Memory B cell (primary cell): ENCODE data around the gene ASCC3.

ENCODE experiments used
- ATAC-seq: fragments of 150-1000 bp; cut with Tn5 transposase; 2 replicates; pipeline ENCODE4 v1.10.0; 2021; ENCODE audit warnings: low read depth, mild to moderate bottlenecking, moderate library complexity
- DNase-seq, 2 donors: peaks; one replicate each; pipeline ENCODE4 v3.0.0; 2022; ENCODE audit warnings: low spot score in 2 of 2
- H3K27ac Mint-ChIP-seq: one replicate; pipeline ENCODE4 v1.8.0; 2022; ENCODE audit warnings: mild to moderate bottlenecking, moderate library complexity, mixed read lengths
- H3K27me3 Mint-ChIP-seq: one replicate; pipeline ENCODE4 v1.8.0; 2022; ENCODE audit warnings: mixed read lengths
- H3K36me3 Mint-ChIP-seq: one replicate; pipeline ENCODE4 v1.8.0; 2022; ENCODE audit warnings: mild to moderate bottlenecking, mixed read lengths
- H3K4me1 Mint-ChIP-seq: one replicate; pipeline ENCODE4 v1.8.0; 2022; ENCODE audit warnings: mixed read lengths
- H3K4me3 Mint-ChIP-seq: one replicate; pipeline ENCODE4 v1.8.0; 2022; ENCODE audit warnings: mild to moderate bottlenecking, moderate library complexity, mixed read lengths
- H3K9me3 Mint-ChIP-seq: one replicate; pipeline ENCODE4 v1.8.0; 2022; ENCODE audit warnings: mixed read lengths

The ASCC3 gene

DNA sequence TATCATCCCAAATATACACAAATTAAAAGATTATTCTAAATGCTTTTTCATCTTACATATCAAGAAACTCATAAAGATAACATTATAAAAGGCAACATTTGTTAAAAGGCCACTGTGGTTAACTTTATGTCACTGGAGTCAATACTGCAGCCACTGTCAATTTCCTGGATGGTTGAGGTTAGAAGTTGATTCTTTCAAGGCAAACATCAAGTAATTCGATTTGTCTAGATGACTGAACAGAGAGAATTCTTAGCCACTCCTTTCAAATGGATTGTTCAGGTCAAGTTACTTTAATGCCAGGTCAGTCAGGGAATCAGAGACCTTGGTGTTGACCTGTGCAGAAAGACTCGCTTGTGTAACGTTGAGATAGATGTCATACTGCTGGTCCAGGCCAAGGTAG is 372.0 kb downstream of the ASCC3 start:
- H3K36me3 Mint-ChIP-seq = peaks cover 25% of the 10 kb centered on the region
- H3K27ac Mint-ChIP-seq = no peak overlapping the region
- no peak overlapping the region for H3K4me3 Mint-ChIP-seq
- no peaks in the 10 kb centered on the region for H3K4me1 Mint-ChIP-seq
- DNase-seq (no peak), ATAC-seq (no peak)
- no peaks in the 10 kb centered on the region for H3K27me3 Mint-ChIP-seq
- H3K9me3 Mint-ChIP-seq = no peaks in the 10 kb centered on the region

DNA sequence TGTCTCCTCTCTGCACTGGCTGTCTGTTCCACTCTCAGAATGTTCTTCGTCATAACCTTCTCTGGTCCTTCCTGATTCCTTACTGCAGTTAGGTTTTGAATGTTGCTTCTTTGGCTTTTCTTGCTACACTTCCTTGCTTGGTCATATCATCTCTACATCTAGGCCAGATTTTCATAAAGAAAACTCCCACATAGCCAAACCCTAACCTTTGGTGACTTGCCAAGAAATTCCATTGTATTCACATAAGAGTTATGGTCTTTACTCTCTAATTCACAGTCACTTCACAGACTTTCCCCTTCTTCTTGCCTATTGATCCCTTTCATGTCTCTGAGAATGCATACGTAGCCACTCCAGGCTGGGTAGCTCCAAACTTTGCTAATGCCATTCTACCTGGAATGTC is 374.5 kb downstream of the ASCC3 start:
- H3K4me3 Mint-ChIP-seq = no peak overlapping the region
- DNase-seq = no peak
- ATAC-seq = no peak
- H3K4me1 Mint-ChIP-seq = no peaks in the 10 kb centered on the region
- H3K27me3 Mint-ChIP-seq = no peaks in the 10 kb centered on the region
- no peaks in the 10 kb centered on the region for H3K9me3 Mint-ChIP-seq
- no peak overlapping the region for H3K27ac Mint-ChIP-seq
- H3K36me3 Mint-ChIP-seq = peaks cover 18% of the 10 kb centered on the region

DNA sequence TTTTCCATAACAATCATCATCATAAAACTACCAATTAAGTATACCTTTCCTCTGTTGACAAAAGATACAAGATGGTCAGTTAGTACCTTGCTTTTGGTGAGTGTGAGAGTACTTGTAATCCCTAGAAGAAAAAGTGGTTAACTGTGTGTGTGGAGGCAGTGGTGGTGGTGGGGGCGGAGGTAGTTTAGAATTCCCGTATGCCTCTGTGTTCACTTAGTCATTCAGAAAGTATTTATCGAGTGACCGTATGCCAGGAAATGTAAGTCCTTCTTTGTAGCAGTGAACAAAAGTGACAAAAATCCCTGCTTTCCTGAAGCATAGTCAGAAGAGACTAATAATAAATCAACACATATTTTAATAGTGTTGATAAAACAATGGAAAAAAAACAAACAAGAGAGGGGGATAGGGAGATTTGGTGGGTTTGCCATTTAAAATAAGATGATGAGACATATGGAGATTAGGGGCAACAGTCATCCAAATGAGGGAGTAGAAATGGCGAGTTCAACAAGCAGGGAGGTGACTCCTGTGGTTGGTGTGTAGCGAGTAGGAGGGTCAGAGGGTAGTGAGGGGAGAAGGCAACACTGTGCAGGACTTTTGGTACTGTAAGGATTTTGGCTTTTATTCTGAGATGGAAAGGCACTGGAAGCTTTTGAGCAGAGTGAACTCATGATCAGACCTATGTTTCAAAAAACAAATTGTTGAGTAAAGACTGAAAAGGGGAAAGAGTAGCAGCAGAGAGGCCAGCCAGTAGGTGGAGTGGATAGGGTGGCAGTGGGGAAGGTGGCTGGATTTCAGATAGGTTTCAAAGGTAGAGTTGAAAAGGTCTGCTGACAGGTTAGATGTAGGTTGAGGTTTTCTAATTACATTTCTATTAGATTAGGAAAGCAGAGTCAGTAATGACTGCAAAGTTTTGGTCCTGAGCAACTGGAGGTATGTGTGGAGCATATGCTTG is 376.1 kb downstream of the ASCC3 start:
- no peaks in the 10 kb centered on the region for H3K4me1 Mint-ChIP-seq
- ATAC-seq = no peak
- H3K9me3 Mint-ChIP-seq = no peaks in the 10 kb centered on the region
- H3K36me3 Mint-ChIP-seq = peaks cover 7% of the 10 kb centered on the region
- H3K4me3 Mint-ChIP-seq = no peak overlapping the region
- H3K27me3 Mint-ChIP-seq = peaks cover 1% of the 10 kb centered on the region
- no peak for DNase-seq
- no peak overlapping the region for H3K27ac Mint-ChIP-seq

DNA sequence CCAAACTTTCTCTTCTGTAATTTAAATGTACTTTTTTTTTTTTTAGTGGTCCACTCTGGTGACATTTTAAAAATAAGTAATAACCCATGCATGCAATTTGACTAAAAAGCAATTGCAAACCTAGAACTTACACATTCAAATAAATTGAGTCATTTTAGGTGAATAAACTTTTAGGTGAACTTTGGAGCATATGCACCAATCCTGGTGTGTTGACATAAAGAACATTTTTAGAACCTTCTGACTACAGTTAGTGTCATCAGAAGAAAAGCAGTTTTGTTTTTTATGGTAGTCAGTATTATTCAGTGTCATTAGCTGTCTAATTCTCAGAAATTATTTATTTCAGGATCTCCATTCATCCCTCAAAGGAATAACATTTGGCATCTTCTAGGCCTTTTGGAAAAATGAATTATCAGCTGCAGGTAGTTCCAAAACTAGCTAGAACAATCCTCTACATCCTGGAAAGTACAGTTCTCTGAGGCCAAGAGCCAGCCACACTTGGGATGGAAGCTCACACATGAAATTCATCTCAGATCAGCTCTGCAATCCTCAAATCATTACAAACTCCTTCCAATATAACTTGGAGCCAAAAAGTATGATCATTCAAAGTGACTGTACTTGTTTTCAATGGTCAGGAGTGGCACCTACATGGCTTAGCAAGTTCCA is 378.0 kb downstream of the ASCC3 start:
- H3K4me3 Mint-ChIP-seq = no peak overlapping the region
- H3K9me3 Mint-ChIP-seq = peaks cover 5% of the 10 kb centered on the region
- ATAC-seq = no peak
- H3K4me1 Mint-ChIP-seq = no peaks in the 10 kb centered on the region
- H3K36me3 Mint-ChIP-seq = peaks cover 4% of the 10 kb centered on the region
- H3K27ac Mint-ChIP-seq = no peak overlapping the region
- DNase-seq = no peak
- peaks cover 8% of the 10 kb centered on the region for H3K27me3 Mint-ChIP-seq

DNA sequence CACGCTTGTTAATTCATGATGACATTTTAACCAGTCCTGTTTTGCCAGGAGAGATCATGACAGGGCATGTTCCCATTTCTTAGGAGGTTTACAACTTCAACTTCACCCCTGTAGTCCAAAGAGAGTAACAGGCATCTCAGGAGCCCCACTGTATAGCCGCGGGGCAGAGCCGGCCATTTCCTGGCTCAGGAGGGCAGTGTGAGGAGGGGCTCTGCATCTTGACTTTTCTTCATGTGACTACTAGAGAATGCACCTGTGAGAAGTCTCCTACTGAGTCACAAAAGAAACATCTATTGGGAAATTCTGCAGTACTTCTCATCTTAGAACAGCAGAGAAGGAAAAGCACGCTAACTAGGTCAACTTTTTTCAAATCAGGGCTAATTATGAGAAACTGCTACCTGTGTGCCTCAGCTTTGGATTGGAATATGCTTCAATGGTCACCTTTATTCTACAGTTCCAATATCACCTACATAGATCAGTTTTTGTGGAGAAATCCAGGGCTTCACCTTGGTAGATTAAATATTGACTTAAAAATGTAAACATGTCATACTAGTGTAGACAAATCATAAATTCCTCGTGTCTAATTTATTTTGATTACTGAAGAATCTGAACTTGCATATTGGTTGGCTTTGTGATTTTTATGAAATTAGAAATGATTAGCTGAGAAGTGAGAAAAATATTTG is 387.8 kb downstream of the ASCC3 start:
- DNase-seq = no peak
- H3K9me3 Mint-ChIP-seq = peaks cover 4% of the 10 kb centered on the region
- no peak overlapping the region for H3K27ac Mint-ChIP-seq
- no peak for ATAC-seq
- no peaks in the 10 kb centered on the region for H3K4me1 Mint-ChIP-seq
- peaks cover 1% of the 10 kb centered on the region for H3K36me3 Mint-ChIP-seq
- H3K27me3 Mint-ChIP-seq = peaks cover 12% of the 10 kb centered on the region
- no peak overlapping the region for H3K4me3 Mint-ChIP-seq

DNA sequence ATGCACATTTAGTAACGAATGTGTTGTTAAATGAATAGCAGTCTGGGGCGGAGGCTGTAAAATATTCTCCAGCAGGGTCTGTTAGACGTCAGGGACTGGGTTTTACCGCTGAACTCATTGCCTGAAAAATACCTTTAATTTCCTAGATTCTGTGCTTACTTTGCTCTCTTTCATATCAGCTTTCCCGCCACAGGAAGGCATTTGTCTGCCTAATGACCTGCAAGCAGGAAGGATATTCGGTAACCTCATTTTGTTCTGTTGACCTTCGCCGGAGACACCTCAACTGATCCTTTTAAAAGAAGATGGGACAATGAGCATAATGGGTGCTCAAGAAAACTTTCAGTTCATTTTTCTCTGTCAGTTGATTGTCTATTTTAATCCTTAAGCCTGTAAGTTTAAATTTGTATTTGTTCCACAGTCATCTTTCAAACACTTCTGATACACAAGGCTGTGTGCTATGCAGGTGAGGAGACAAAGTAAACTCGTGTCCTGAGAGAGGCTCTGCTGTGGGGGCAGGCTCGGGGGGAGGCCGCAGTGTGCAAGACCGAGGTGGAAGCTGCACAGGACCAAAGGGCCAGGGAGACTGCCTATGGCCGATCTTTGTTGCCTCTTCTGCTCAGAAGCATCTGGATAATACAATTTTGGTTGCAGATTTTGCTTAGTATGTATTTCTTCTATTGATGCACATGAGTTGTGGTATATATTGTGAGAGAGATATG is 389.0 kb downstream of the ASCC3 start:
- H3K9me3 Mint-ChIP-seq = peaks cover 3% of the 10 kb centered on the region
- no peak overlapping the region for H3K27ac Mint-ChIP-seq
- no peaks in the 10 kb centered on the region for H3K4me1 Mint-ChIP-seq
- DNase-seq = no peak
- ATAC-seq = no peak
- H3K36me3 Mint-ChIP-seq = no peaks in the 10 kb centered on the region
- H3K27me3 Mint-ChIP-seq = peaks cover 12% of the 10 kb centered on the region
- H3K4me3 Mint-ChIP-seq = no peak overlapping the region

DNA sequence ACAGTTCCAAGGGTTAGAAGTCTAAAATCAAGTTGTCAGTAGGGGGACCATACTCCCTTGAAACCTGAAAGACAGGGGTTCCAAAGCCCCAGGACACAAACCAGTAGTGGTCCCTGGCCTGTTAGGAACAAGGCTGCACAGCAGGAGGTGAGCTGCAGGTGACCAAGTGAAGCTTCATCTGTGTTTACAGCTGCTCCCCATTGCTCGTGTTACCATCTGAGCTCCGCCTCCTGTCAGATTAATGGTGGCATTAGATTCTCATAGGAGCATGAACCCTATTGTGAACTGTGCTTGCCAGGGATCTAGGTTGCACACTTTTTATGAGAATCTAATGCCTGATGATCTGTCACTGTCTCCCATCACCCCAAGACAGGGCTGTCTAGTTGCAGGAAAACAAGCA is 391.1 kb downstream of the ASCC3 start:
- ATAC-seq = no peak
- no peak overlapping the region for H3K27ac Mint-ChIP-seq
- no peak for DNase-seq
- no peaks in the 10 kb centered on the region for H3K36me3 Mint-ChIP-seq
- peaks cover 12% of the 10 kb centered on the region for H3K27me3 Mint-ChIP-seq
- no peaks in the 10 kb centered on the region for H3K4me1 Mint-ChIP-seq
- H3K9me3 Mint-ChIP-seq = no peaks in the 10 kb centered on the region
- no peak overlapping the region for H3K4me3 Mint-ChIP-seq

DNA sequence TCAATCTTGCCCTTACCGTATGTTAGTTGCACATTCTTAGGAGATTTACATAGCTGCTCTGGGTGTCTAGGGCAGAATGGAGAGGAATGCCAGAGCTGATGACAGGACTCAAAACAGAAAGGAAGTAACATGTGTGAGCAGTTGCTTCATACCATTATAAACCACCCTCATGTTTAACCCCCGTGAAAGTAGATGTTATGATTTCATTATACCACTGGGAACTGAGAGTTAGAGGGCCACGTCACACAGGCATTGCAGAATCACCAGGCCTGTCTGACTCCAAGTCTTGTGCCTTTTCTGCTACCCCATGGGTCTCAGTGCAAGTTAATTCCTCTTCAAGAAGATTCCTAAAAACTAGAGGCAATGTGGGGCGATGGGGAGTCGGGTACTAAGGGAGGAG is 392.9 kb downstream of the ASCC3 start:
- peaks cover 11% of the 10 kb centered on the region for H3K27me3 Mint-ChIP-seq
- ATAC-seq = no peak

DNA sequence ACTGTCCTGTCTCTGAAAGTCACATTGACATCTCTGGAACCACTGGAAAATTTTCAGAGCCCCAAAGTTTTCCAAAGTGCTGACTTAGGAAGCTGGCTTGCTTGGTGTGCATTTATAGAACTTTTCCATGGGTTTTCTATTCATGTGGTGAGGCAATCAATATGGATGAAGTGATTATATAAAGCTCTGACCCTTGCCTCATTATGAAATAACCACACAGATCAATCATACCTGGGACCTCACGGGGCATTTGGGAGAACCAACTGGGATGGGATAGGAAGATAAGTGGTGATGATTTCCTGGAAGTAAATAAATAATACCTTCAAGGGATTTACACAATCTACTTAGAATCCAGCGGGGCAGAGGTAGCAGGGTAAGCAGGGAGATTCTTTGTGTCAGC is 393.5 kb downstream of the ASCC3 start:
- H3K4me1 Mint-ChIP-seq = no peaks in the 10 kb centered on the region
- ATAC-seq (no peak), DNase-seq (no peak)
- peaks cover 10% of the 10 kb centered on the region for H3K27me3 Mint-ChIP-seq
- no peaks in the 10 kb centered on the region for H3K36me3 Mint-ChIP-seq
- no peak overlapping the region for H3K4me3 Mint-ChIP-seq
- no peaks in the 10 kb centered on the region for H3K9me3 Mint-ChIP-seq
- no peak overlapping the region for H3K27ac Mint-ChIP-seq

More for the DNA sequence above, 392.9 kb downstream of the ASCC3 start:
- Mint-ChIP-seq H3K36me3 (no peaks in the 10 kb centered on the region), H3K27ac (no peak overlapping the region), H3K9me3 (no peaks in the 10 kb centered on the region), H3K4me3 (no peak overlapping the region), H3K4me1 (no peaks in the 10 kb centered on the region)
- no peak for DNase-seq

DNA sequence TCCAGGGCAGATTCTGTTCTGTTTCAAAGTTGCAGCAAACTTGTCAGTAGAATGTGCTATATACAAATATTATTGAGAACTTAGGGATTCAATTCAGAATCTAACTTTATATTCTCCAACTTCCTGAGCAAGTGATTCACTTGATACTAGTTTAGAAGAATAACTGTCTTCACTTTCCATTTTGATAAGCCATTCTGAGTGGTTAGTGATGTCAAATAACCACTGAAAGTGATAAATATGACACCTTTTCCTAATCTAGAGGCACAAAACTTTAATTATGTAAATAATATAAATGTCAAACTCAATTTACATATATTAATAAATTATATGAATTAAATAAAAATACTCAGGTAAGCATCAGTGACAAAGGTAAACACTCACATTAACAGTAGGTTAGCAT is 395.9 kb downstream of the ASCC3 start:
- ATAC-seq (no peak), DNase-seq (no peak)
- peaks cover 6% of the 10 kb centered on the region for H3K27me3 Mint-ChIP-seq
- H3K36me3 Mint-ChIP-seq = no peaks in the 10 kb centered on the region
- no peak overlapping the region for H3K27ac Mint-ChIP-seq
- H3K9me3 Mint-ChIP-seq = no peaks in the 10 kb centered on the region
- H3K4me1 Mint-ChIP-seq = no peaks in the 10 kb centered on the region
- no peak overlapping the region for H3K4me3 Mint-ChIP-seq

DNA sequence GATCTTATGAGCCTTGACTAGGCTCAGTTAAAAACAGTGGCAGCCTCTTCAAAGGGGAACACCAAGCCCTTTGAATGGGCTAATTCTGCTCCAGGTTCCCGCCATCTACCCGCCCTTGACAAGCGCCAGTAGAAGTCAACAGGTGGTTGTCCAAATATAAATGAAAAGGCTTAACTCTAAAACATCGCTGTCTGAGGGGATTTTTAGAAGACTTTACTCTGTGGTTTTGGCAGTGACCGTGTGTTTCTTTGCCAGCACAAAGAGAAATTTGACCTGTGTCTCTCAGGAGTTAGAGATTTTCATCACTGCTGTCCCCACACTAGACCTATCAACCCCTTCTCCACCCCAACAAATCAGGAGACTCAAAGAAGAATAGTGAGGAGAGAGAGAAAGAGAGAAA is 396.7 kb downstream of the ASCC3 start:
- DNase-seq (no peak), ATAC-seq (no peak)
- no peaks in the 10 kb centered on the region for H3K4me1 Mint-ChIP-seq
- no peaks in the 10 kb centered on the region for H3K9me3 Mint-ChIP-seq
- no peak overlapping the region for H3K4me3 Mint-ChIP-seq
- no peak overlapping the region for H3K27ac Mint-ChIP-seq
- H3K27me3 Mint-ChIP-seq = peaks cover 4% of the 10 kb centered on the region
- H3K36me3 Mint-ChIP-seq = no peaks in the 10 kb centered on the region

DNA sequence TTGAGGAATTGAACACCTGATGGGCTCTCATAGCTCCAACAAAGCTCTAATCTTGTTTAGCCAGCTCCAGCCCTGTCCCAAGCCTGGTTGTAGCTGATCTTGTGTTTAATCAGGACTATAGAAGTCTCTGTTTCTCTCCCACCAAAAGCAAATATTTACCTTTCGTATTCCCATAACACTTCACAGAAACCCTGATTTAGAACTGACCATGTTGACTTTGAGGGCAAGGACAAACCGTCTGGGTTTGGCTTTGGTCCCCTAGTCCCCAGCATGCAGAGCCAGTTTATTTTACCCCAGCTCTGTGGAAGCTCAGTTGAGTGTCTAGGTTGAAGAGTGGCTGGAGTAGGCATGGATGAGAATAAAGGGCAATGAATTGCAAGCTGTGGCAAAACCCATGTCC is 398.4 kb downstream of the ASCC3 start:
- Mint-ChIP-seq H3K4me3 (no peak overlapping the region), H3K27ac (no peak overlapping the region), H3K36me3 (no peaks in the 10 kb centered on the region), H3K27me3 (peaks cover 2% of the 10 kb centered on the region), H3K9me3 (no peaks in the 10 kb centered on the region), H3K4me1 (no peaks in the 10 kb centered on the region)
- no peak for DNase-seq
- ATAC-seq = no peak

DNA sequence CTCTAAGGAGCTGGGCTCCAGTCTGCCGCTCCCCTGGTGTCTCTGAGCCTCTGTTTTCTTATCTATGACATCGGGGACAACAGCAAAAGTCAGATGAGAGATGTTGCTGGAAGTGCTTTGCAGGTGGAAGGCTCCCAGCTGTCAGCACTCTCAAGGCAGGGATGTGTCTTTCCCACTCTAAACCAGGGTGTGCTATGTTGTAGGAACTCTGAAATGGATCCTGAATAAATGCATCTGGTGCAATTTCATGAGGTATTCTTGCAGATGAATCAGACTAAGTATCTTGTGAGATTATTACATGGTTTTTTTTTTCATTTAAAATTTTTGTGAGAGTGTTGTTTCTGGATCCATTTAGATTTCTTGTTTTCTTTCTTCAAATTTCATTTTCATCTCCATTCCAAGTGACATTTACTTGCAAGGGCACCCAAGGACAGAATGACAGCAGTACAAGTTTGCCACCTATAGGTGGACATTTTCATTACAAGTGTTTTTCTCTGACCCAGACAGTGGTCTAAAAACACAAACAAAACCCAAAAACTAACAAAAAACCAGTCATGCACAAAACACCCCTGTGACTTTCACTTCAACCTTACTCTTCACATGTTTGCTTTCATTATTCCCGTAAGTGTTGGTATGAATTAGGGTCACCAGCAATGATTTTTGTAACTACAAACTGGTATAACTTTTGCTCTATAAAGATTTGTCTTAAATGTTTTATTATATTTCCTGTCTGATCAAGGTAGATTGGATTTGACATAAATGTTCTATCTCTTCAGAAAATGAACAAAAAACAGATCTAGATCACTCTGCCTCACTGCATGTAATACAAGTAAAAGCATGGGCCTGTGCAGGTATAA is 401.7 kb downstream of the ASCC3 start:
- H3K27me3 Mint-ChIP-seq = peaks cover 7% of the 10 kb centered on the region
- H3K4me1 Mint-ChIP-seq = no peaks in the 10 kb centered on the region
- H3K4me3 Mint-ChIP-seq = no peak overlapping the region
- H3K9me3 Mint-ChIP-seq = no peaks in the 10 kb centered on the region
- DNase-seq (no peak), ATAC-seq (no peak)
- no peaks in the 10 kb centered on the region for H3K36me3 Mint-ChIP-seq
- no peak overlapping the region for H3K27ac Mint-ChIP-seq
